ENCODE results near the gene POMC.
A peak's percentile ranks its signal among the peaks of the same experiment; 100 is the strongest.
"Not testable (repeated sequence)": the region's sequence is repeated elsewhere in the genome, so short reads cannot be mapped to it uniquely, and the experiment has no call there.

POMC gene

DNA sequence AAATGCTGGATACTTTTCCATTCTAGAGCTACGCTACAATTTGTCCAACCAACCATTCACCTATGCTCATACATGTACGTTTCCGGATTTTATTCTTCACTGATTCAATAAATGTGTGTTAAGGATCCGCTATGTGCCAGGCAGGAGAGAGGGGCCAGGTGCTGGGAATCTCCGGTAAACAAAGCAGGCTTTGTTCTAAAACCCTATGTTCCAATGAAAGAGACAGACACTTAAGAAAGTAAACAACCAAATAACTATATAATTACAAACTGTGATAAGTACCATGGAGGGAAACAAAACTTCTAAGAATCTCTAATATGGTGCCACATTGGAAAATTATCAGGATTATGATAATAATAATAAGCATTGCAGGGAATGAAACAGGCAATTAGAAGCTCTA is 22.2 kb upstream of the POMC start:
- Mint-ChIP-seq H3K27ac (no peak overlapping the region), H3K36me3 (no peaks in the 10 kb centered on the region), H3K9me3 (no peaks in the 10 kb centered on the region), H3K4me3 (no peak overlapping the region), H3K4me1 (no peaks in the 10 kb centered on the region), H3K27me3 (no peaks in the 10 kb centered on the region)

DNA sequence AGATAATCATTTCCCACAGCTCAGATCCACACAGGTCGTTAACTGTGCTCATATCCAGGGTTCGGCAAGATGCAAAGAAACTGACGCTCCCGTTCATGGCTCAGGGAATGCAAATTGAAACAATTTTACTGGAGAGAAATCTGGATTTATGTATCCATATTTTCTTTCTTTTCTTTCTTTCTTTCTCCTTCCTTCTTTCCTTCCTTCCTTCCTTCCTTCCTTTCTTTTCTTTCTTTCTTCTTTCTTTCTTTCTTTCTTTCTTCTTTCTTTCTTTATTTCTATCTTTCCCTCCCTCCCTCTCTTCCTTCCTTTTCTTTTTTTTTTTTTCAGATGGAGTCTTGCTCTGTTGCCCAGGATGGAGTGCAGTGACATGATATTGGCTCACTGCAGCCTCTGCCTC is 20.0 kb upstream of the POMC start:
- no peak overlapping the region for H3K27ac Mint-ChIP-seq
- H3K27me3 Mint-ChIP-seq, result no peaks in the 10 kb centered on the region
- no peaks in the 10 kb centered on the region for H3K36me3 Mint-ChIP-seq
- no peaks in the 10 kb centered on the region for H3K9me3 Mint-ChIP-seq
- no peaks in the 10 kb centered on the region for H3K4me1 Mint-ChIP-seq
- H3K4me3 Mint-ChIP-seq, result no peak overlapping the region

- Mint-ChIP-seq H3K27me3 (no peaks in the 10 kb centered on the region), H3K4me1 (no peaks in the 10 kb centered on the region), H3K9me3 (no peaks in the 10 kb centered on the region), H3K27ac (no peak overlapping the region), H3K4me3 (no peak overlapping the region), H3K36me3 (no peaks in the 10 kb centered on the region)
Observed at GRCh38 chr2:25187729-25188350, 19.5 kb upstream of the POMC start.

- H3K9me3 Mint-ChIP-seq, result no peaks in the 10 kb centered on the region
- no peaks in the 10 kb centered on the region for H3K36me3 Mint-ChIP-seq
- H3K27me3 Mint-ChIP-seq, result no peaks in the 10 kb centered on the region
- H3K4me1 Mint-ChIP-seq, result no peaks in the 10 kb centered on the region
- H3K27ac Mint-ChIP-seq, result no peak overlapping the region
- no peak overlapping the region for H3K4me3 Mint-ChIP-seq
Observed at GRCh38 chr2:25184254-25184653, 15.9 kb upstream of the POMC start.

- Mint-ChIP-seq H3K27ac (no peak overlapping the region), H3K27me3 (peaks cover 3% of the 10 kb centered on the region), H3K9me3 (no peaks in the 10 kb centered on the region), H3K4me3 (no peak overlapping the region), H3K36me3 (no peaks in the 10 kb centered on the region), H3K4me1 (no peaks in the 10 kb centered on the region)
Observed at GRCh38 chr2:25178976-25179375, 10.6 kb upstream of the POMC start.

DNA sequence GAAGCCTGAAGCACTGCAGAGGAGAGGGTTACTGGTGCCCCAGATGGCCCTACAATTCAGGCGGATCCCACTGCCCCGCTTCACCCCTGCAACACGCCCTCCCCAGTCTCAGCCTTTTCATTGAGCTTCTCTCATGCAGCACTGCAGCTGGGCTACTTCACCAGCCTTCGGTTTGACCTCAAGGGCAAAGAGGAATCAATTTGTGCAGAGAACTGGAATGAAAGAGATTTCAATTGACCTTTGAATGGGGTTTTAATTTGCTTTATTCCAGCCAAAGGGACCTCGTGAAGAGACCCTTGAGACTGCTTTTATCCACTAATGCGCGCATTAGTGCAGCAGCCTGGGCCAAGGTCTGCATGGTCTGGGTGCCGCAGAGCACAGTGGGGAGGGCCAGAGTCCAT is 8.8 kb upstream of the POMC start:
- no peaks in the 10 kb centered on the region for H3K4me1 Mint-ChIP-seq
- H3K9me3 Mint-ChIP-seq, result no peaks in the 10 kb centered on the region
- H3K4me3 Mint-ChIP-seq, result no peak overlapping the region
- no peak overlapping the region for H3K27ac Mint-ChIP-seq
- peaks cover 6% of the 10 kb centered on the region for H3K27me3 Mint-ChIP-seq
- H3K36me3 Mint-ChIP-seq, result no peaks in the 10 kb centered on the region

GRCh38 chr2:25176541-25177181 is 8.3 kb upstream of the POMC start:
- no peaks in the 10 kb centered on the region for H3K4me1 Mint-ChIP-seq
- no peaks in the 10 kb centered on the region for H3K9me3 Mint-ChIP-seq
- no peak overlapping the region for H3K4me3 Mint-ChIP-seq
- H3K27me3 Mint-ChIP-seq, result peaks cover 6% of the 10 kb centered on the region
- H3K27ac Mint-ChIP-seq, result no peak overlapping the region
- no peaks in the 10 kb centered on the region for H3K36me3 Mint-ChIP-seq

GRCh38 chr2:25176138-25176537 is 7.8 kb upstream of the POMC start:
- no peaks in the 10 kb centered on the region for H3K9me3 Mint-ChIP-seq
- no peak overlapping the region for H3K4me3 Mint-ChIP-seq
- no peaks in the 10 kb centered on the region for H3K4me1 Mint-ChIP-seq
- peaks cover 8% of the 10 kb centered on the region for H3K27me3 Mint-ChIP-seq
- no peak overlapping the region for H3K27ac Mint-ChIP-seq
- H3K36me3 Mint-ChIP-seq, result no peaks in the 10 kb centered on the region

GRCh38 chr2:25174192-25174861 is 5.9 kb upstream of the POMC start:
- peaks cover 17% of the 10 kb centered on the region for H3K27me3 Mint-ChIP-seq
- no peaks in the 10 kb centered on the region for H3K4me1 Mint-ChIP-seq
- no peak overlapping the region for H3K27ac Mint-ChIP-seq

GRCh38 chr2:25173719-25174118 is 5.3 kb upstream of the POMC start:
- Mint-ChIP-seq H3K4me1 (no peaks in the 10 kb centered on the region), H3K4me3 (no peak overlapping the region), H3K9me3 (no peaks in the 10 kb centered on the region), H3K27me3 (peaks cover 20% of the 10 kb centered on the region), H3K27ac (no peak overlapping the region), H3K36me3 (no peaks in the 10 kb centered on the region)

More at GRCh38 chr2:25174192-25174861, 5.9 kb upstream of the POMC start:
- H3K4me3 Mint-ChIP-seq, result no peak overlapping the region
- H3K36me3 Mint-ChIP-seq, result no peaks in the 10 kb centered on the region
- H3K9me3 Mint-ChIP-seq, result no peaks in the 10 kb centered on the region

DNA sequence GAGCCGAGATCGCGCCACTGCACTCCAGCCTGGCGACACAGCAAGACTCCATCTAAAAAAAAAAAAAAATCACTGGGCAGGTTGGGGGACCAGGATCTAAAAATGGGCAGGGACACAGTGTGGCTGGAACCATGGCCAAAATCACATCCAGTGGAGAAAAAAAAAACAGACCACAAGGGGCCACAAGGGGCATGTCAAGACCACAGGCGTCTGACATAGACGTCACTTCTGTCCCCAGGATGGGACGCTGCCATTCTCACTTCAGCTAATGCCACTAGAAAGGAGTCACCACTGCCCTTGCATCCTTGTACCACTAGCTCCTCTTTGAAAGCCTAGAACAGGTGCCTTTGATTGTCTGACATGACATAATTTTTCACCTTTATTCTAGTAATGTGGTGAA is 2.5 kb upstream of the POMC start:
- H3K4me3 Mint-ChIP-seq, result no peak overlapping the region
- peaks cover 14% of the 10 kb centered on the region for H3K4me1 Mint-ChIP-seq
- peaks cover 24% of the 10 kb centered on the region for H3K27me3 Mint-ChIP-seq
- H3K36me3 Mint-ChIP-seq, result no peaks in the 10 kb centered on the region
- H3K27ac Mint-ChIP-seq, result no peak overlapping the region
- H3K9me3 Mint-ChIP-seq, result no peaks in the 10 kb centered on the region

DNA sequence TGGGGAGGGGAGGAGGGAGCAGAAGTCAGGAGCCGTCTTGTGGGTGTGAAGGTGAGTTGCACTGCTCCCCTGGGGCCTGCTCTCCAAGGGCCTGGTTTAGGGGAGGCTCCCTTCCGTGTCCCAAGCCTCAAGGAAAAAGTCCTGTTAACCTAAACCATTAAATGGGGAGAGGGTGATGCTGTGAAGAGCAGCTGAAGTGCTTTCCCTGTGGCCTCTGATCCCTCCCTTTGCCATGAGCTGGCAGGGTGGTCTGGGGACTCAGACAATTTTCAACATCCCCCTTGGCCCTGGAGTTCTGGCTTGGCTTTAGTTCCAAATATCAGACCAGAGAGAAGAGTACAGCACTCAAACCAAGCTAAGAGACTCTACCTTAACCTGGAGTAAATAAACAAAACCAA is 692 bp upstream of the POMC start:
- Mint-ChIP-seq H3K4me3 (peak overlapping the region; percentile 76), H3K27ac (no peak overlapping the region), H3K27me3 (peaks cover 24% of the 10 kb centered on the region), H3K9me3 (no peaks in the 10 kb centered on the region), H3K4me1 (peaks cover 22% of the 10 kb centered on the region), H3K36me3 (no peaks in the 10 kb centered on the region)

GRCh38 chr2:25165992-25166875 is 2.1 kb downstream of the POMC start:
- H3K4me3 Mint-ChIP-seq, result peak overlapping the region; percentile 0
- peaks cover 25% of the 10 kb centered on the region for H3K4me1 Mint-ChIP-seq
- no peaks in the 10 kb centered on the region for H3K36me3 Mint-ChIP-seq
- H3K27ac Mint-ChIP-seq, result no peak overlapping the region
- peaks cover 18% of the 10 kb centered on the region for H3K27me3 Mint-ChIP-seq
- H3K9me3 Mint-ChIP-seq, result no peaks in the 10 kb centered on the region

DNA sequence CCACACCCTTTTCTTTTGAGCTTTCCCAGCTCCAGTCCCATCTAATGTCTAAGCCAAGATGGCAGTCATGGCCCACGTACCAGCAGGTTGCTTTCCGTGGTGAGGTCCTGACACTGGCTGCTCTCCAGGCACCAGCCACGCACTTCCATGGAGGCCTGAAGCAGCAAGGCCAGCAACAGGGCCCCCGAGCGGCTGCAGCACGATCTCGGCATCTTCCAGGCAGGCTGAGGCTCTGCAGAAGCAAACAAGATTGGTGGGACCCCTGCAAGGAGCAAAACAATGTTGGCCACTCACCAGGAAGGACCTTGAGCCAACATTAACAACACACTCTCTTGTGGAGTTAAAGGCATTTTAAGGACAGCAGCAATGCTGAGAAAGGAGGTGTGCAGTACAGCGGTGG is 3.8 kb downstream of the POMC start:
- peaks cover 35% of the 10 kb centered on the region for H3K4me1 Mint-ChIP-seq
- peaks cover 9% of the 10 kb centered on the region for H3K27me3 Mint-ChIP-seq
- H3K36me3 Mint-ChIP-seq, result peaks cover 2% of the 10 kb centered on the region
- H3K9me3 Mint-ChIP-seq, result no peaks in the 10 kb centered on the region
- no peak overlapping the region for H3K4me3 Mint-ChIP-seq
- no peak overlapping the region for H3K27ac Mint-ChIP-seq

DNA sequence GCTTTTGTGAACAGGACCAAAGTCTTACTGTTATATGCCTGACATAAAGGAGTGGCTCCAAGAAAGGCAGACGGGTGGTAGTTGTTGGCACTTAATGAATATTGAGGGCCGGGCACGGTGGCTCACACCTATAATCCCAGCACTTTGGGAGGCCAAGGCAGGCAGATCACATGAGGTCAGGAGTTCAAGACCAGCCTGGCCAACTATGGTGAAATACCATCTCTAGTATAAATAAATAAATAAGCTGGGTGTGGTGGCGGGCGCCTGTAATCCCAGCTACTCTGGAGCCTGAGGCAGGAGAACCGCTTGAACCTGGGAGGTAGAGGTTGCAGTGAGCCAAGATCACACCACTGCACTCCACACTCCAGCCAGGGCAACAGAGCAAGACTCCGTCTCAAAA is 6.3 kb downstream of the POMC start:
- H3K4me1 Mint-ChIP-seq, result peaks cover 35% of the 10 kb centered on the region
- H3K36me3 Mint-ChIP-seq, H3K9me3 Mint-ChIP-seq, H3K27me3 Mint-ChIP-seq: not testable (repeated sequence)
- peak overlapping the region; percentile 81 for H3K27ac Mint-ChIP-seq
- H3K4me3 Mint-ChIP-seq, result peak overlapping the region; percentile 58

Measured in activated naive CD4-positive, alpha-beta T cell treated with anti-CD3 and anti-CD28 coated beads, Interleukin-2, amount 50 U/mL, for 24 hours (primary cell).